Sigmoid colon (tissue), 4 donors: ENCODE results near the gene PRH1.

Source experiments
- EP300 ChIP-seq, 4 donors: sonication (generic); formaldehyde crosslinking; IDR thresholded peaks; one replicate each; pipeline ENCODE4 v1.6.1; 2017; ENCODE audit warnings: antibody characterized with exemption in 4 of 4
- POLR2A ChIP-seq, 2 donors: fragments of 450-650 bp; IDR thresholded peaks; one replicate each; pipeline ENCODE4 v1.6.1; 2016; ENCODE audit warnings: antibody characterized with exemption in 2 of 2, mild to moderate bottlenecking in 2 of 2, moderate library complexity in 2 of 2
- TF ChIP-seq, protein P1 (sequence below), 4 experiments: fragments of 450-650 bp in 3 of 4; fragments of 200-600 bp in 1 of 4; IDR thresholded peaks; one replicate each; pipeline ENCODE4 v1.5.1; 2016 to 2019; ENCODE audit warnings: antibody characterized with exemption in 4 of 4, mild to moderate bottlenecking in 3 of 4, moderate library complexity in 2 of 4

DNA sequence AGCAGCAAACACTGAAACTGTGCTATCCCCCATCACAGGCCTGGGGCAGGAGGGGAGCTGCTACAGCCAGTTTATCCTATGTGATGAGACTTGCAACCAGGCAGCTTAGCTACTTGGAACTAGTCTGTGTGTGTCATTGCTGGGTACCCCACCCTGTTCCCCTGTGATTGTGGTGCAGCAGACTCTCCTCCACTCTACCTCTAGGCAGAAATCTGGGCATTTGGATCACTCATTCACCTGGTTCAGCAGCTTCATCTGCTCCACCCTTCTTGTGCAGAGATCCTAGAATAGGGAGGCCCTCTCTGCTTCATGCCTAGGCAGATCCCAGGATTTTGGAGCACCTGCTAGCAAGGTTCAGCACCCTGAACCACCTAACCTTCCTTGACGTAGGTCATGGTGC, 16.5 kb upstream of the PRH1 start:
- TF ChIP-seq, protein P1, sequence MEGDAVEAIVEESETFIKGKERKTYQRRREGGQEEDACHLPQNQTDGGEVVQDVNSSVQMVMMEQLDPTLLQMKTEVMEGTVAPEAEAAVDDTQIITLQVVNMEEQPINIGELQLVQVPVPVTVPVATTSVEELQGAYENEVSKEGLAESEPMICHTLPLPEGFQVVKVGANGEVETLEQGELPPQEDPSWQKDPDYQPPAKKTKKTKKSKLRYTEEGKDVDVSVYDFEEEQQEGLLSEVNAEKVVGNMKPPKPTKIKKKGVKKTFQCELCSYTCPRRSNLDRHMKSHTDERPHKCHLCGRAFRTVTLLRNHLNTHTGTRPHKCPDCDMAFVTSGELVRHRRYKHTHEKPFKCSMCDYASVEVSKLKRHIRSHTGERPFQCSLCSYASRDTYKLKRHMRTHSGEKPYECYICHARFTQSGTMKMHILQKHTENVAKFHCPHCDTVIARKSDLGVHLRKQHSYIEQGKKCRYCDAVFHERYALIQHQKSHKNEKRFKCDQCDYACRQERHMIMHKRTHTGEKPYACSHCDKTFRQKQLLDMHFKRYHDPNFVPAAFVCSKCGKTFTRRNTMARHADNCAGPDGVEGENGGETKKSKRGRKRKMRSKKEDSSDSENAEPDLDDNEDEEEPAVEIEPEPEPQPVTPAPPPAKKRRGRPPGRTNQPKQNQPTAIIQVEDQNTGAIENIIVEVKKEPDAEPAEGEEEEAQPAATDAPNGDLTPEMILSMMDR (IDR thresholded peaks at IDR 0.05) = no peak
- TF ChIP-seq EP300 (IDR thresholded peaks at IDR 0.05) (no peak), POLR2A (IDR thresholded peaks at IDR 0.05) (no peak)
